WTC11 (cell line): ENCODE data around the gene LAMC3. TPM values are rescaled to one million over a fixed set of nuclear protein-coding genes. Genes with fewer than 3 reads are reported as not detected.

Experiments
- ATAC-seq: fragments of 200-7000 bp; cut with Tn5 transposase; 2 replicates; pipeline ENCODE4 v1.10.0; 2021; ENCODE audit warnings: mild to moderate bottlenecking, moderate library complexity
- CTCF ChIA-PET: fragments of 300-600 bp; sonication (Branson Sonifier 250); formaldehyde crosslinking; loops from one replicate; lab custom pipeline; 2021; ENCODE audit warnings: antibody characterized with exemption; lab: Charles Lee
- POLR2A ChIA-PET: fragments of 350-600 bp; sonication (Branson Sonifier 250); formaldehyde crosslinking; loops from one replicate; lab custom pipeline; 2021; ENCODE audit warnings: antibody characterized with exemption; lab: Charles Lee
- DNase-seq: peaks from one replicate; pipeline ENCODE4 v3.0.0; 2021; ENCODE audit warnings: low spot score
- H3K27ac Mint-ChIP-seq: 2 replicates; pipeline ENCODE4 v1.8.0; 2021; ENCODE audit warnings: mixed read lengths
- H3K27me3 Mint-ChIP-seq: 2 replicates; pipeline ENCODE4 v1.8.0; 2021; ENCODE audit warnings: low read depth, mild to moderate bottlenecking, moderate library complexity, mixed read lengths
- H3K36me3 Mint-ChIP-seq: 2 replicates; pipeline ENCODE4 v1.8.0; 2021; ENCODE audit warnings: mixed read lengths
- H3K4me1 Mint-ChIP-seq: 2 replicates; pipeline ENCODE4 v1.8.0; 2022; ENCODE audit warnings: mixed read lengths
- H3K4me3 Mint-ChIP-seq: 2 replicates; pipeline ENCODE4 v1.8.0; 2021; ENCODE audit warnings: mild to moderate bottlenecking, moderate library complexity, mixed read lengths
- H3K9me3 Mint-ChIP-seq: 2 replicates; pipeline ENCODE4 v1.8.0; 2021; ENCODE audit warnings: mixed read lengths
- ELF4 ChIP-seq: sonication (generic); formaldehyde crosslinking; IDR thresholded peaks from 2 replicates; pipeline ENCODE4 v1.8.1; 2022; ENCODE audit warnings: low read depth, mild to moderate bottlenecking, moderate library complexity, missing genetic modification reagents
- ESRRA ChIP-seq: sonication (generic); formaldehyde crosslinking; IDR thresholded peaks from 2 replicates; pipeline ENCODE4 v1.8.1; 2022; ENCODE audit warnings: mild to moderate bottlenecking, missing genetic modification reagents, borderline replicate concordance
- FOXJ3 ChIP-seq: sonication (generic); formaldehyde crosslinking; IDR thresholded peaks from 2 replicates; pipeline ENCODE4 v1.9.0; 2021; ENCODE audit warnings: missing genetic modification reagents, mild to moderate bottlenecking, borderline replicate concordance
- NR1H2 ChIP-seq: sonication (generic); formaldehyde crosslinking; IDR thresholded peaks from 2 replicates; pipeline ENCODE4 v1.9.0; 2021; ENCODE audit warnings: mild to moderate bottlenecking, moderate library complexity, missing genetic modification reagents
- OVOL2 ChIP-seq: fragments of 250-450 bp; sonication (Bioruptor Pico); IDR thresholded peaks from 2 replicates; pipeline ENCODE4 v1.9.0; 2021; ENCODE audit warnings: mild to moderate bottlenecking, borderline replicate concordance
- RORB ChIP-seq: fragments of 250-450 bp; sonication (Bioruptor Pico); IDR thresholded peaks from 2 replicates; pipeline ENCODE4 v1.9.0; 2021; ENCODE audit warnings: mild to moderate bottlenecking
- SMAD4 ChIP-seq: sonication (generic); formaldehyde crosslinking; IDR thresholded peaks from 2 replicates; pipeline ENCODE4 v1.8.0; 2022; ENCODE audit warnings: mild to moderate bottlenecking, missing genetic modification reagents
- ZNF138 ChIP-seq: sonication (generic); formaldehyde crosslinking; conservative IDR thresholded peaks from 2 replicates; pipeline ENCODE4 v1.8.1; 2022; ENCODE audit warnings: mild to moderate bottlenecking, moderate library complexity, missing genetic modification reagents
- ZNF219 ChIP-seq: sonication (generic); formaldehyde crosslinking; IDR thresholded peaks from 2 replicates; pipeline ENCODE4 v1.8.0; 2023; ENCODE audit warnings: missing genetic modification reagents, mild to moderate bottlenecking, borderline replicate concordance
- ZNF317 ChIP-seq: sonication (generic); formaldehyde crosslinking; IDR thresholded peaks from 2 replicates; pipeline ENCODE4 v1.8.1; 2023; ENCODE audit warnings: low read depth, mild to moderate bottlenecking, moderate library complexity, missing genetic modification reagents, borderline replicate concordance
- ZNF416 ChIP-seq: fragments of 250-450 bp; sonication (Bioruptor Pico); IDR thresholded peaks from 2 replicates; pipeline ENCODE4 v1.9.0; 2021; ENCODE audit warnings: mild to moderate bottlenecking, inconsistent platforms
- ZNF423 ChIP-seq: fragments of 250-450 bp; sonication (Bioruptor Pico); IDR thresholded peaks from 2 replicates; pipeline ENCODE4 v2.1.2; 2022; ENCODE audit warnings: mild to moderate bottlenecking, moderate library complexity
- total RNA-seq: library from RNA; stranded (reverse); gene quantifications from 3 replicates; pipeline ENCODE4 v1.2.3, GENCODE V29; 2021
- TF ChIP-seq, protein P1 (sequence below): sonication (generic); formaldehyde crosslinking; IDR thresholded peaks from 2 replicates; pipeline ENCODE4 v1.8.1; 2022; ENCODE audit warnings: low read depth, mild to moderate bottlenecking, moderate library complexity, missing genetic modification reagents, borderline replicate concordance
- TF ChIP-seq, protein P2 (sequence below): sonication (generic); formaldehyde crosslinking; IDR thresholded peaks from 2 replicates; pipeline ENCODE4 v1.8.1; 2023; ENCODE audit warnings: mild to moderate bottlenecking, missing genetic modification reagents, moderate library complexity
- TF ChIP-seq, protein P3 (sequence below): fragments of 250-450 bp; sonication (Bioruptor Pico); IDR thresholded peaks from 2 replicates; pipeline ENCODE4 v1.8.0; 2021; ENCODE audit warnings: mild to moderate bottlenecking
- TF ChIP-seq, protein P4 (sequence below): sonication (generic); formaldehyde crosslinking; IDR thresholded peaks from 2 replicates; pipeline ENCODE4 v1.8.1; 2022; ENCODE audit warnings: mild to moderate bottlenecking, missing genetic modification reagents, moderate library complexity, borderline replicate concordance
- TF ChIP-seq, protein P5 (sequence below): sonication (generic); formaldehyde crosslinking; conservative IDR thresholded peaks from 2 replicates; pipeline ENCODE4 v1.8.1; 2023; ENCODE audit warnings: mild to moderate bottlenecking, low read depth, missing genetic modification reagents, moderate library complexity
- TF ChIP-seq, protein P6 (sequence below): fragments of 250-450 bp; sonication (Bioruptor Pico); IDR thresholded peaks from 2 replicates; pipeline ENCODE4 v1.9.0; 2021; ENCODE audit warnings: mild to moderate bottlenecking
- TF ChIP-seq, protein P7 (sequence below): sonication (generic); formaldehyde crosslinking; IDR thresholded peaks from 2 replicates; pipeline ENCODE4 v1.8.1; 2022; ENCODE audit warnings: missing genetic modification reagents, borderline replicate concordance
- TF ChIP-seq, protein P8 (sequence below): sonication (generic); formaldehyde crosslinking; IDR thresholded peaks from 2 replicates; pipeline ENCODE4 v1.8.0; 2023; ENCODE audit warnings: missing genetic modification reagents, mild to moderate bottlenecking, borderline replicate concordance

Gene LAMC3
- total RNA-seq, 1 experiment from 2014 or later = 50.9 TPM

DNA sequence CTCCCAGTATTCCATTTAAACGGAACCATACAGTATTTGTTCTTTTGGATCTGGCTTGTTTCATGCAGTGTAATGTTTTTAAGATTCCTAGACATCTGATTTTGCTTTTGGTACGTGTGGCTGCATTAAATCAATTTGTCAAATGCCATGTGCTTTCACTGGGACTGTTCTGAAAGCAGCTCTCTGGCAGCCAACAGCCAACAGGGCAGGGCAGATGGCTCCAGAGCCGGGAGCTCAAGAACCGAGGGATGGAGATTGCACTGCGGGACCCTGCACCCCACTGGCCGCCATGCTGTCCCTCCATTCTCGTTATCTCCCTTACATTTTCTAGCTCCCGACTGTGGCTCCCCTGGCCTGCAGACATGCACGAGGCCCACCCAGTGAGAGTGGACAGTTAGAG is 54.0 kb downstream of the LAMC3 start (continued):
- TF ChIP-seq, protein P1, sequence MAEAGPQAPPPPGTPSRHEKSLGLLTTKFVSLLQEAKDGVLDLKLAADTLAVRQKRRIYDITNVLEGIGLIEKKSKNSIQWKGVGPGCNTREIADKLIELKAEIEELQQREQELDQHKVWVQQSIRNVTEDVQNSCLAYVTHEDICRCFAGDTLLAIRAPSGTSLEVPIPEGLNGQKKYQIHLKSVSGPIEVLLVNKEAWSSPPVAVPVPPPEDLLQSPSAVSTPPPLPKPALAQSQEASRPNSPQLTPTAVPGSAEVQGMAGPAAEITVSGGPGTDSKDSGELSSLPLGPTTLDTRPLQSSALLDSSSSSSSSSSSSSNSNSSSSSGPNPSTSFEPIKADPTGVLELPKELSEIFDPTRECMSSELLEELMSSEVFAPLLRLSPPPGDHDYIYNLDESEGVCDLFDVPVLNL (CRISPR knock-in tag) = no peak
- no peak for TF ChIP-seq ELF4 (CRISPR knock-in tag)
- TF ChIP-seq, protein P2, sequence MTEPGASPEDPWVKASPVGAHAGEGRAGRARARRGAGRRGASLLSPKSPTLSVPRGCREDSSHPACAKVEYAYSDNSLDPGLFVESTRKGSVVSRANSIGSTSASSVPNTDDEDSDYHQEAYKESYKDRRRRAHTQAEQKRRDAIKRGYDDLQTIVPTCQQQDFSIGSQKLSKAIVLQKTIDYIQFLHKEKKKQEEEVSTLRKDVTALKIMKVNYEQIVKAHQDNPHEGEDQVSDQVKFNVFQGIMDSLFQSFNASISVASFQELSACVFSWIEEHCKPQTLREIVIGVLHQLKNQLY = no peak
- TF ChIP-seq, protein P3, sequence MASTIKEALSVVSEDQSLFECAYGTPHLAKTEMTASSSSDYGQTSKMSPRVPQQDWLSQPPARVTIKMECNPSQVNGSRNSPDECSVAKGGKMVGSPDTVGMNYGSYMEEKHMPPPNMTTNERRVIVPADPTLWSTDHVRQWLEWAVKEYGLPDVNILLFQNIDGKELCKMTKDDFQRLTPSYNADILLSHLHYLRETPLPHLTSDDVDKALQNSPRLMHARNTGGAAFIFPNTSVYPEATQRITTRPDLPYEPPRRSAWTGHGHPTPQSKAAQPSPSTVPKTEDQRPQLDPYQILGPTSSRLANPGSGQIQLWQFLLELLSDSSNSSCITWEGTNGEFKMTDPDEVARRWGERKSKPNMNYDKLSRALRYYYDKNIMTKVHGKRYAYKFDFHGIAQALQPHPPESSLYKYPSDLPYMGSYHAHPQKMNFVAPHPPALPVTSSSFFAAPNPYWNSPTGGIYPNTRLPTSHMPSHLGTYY = no peak
- TF ChIP-seq, protein P4, sequence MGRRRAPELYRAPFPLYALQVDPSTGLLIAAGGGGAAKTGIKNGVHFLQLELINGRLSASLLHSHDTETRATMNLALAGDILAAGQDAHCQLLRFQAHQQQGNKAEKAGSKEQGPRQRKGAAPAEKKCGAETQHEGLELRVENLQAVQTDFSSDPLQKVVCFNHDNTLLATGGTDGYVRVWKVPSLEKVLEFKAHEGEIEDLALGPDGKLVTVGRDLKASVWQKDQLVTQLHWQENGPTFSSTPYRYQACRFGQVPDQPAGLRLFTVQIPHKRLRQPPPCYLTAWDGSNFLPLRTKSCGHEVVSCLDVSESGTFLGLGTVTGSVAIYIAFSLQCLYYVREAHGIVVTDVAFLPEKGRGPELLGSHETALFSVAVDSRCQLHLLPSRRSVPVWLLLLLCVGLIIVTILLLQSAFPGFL (CRISPR knock-in tag) = no peak
- TF ChIP-seq ZNF416 (CRISPR knock-in tag) = no peak

DNA sequence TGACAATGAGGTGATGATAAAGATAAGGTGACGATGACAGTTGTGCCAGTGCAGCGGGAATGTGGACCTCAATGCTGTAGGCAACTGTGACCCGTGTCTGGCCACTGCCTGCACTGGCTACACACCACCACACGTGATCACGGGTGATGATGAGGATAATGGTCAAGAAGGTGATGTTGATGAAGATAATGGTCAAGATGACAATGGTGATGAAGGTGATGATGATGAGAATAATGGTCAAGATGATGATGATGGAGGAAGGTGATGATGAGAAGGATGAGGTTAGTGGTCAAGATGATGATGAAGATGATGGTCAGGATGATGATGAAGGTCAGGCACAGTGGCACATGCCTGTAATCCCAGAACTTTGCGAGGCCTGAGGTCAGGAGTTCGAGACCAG is 56.6 kb downstream of the LAMC3 start:
- peaks cover 6% of the 10 kb centered on the region for H3K36me3 Mint-ChIP-seq
- no peak for ATAC-seq
- H3K9me3 Mint-ChIP-seq = peaks cover 3% of the 10 kb centered on the region; the same call in 1 of the 2 replicates
- TF ChIP-seq ZNF423 (no peak), ESRRA (CRISPR knock-in tag) (no peak), NR1H2 (CRISPR knock-in tag) (no peak), OVOL2 (no peak), RORB (no peak), ZNF317 (CRISPR knock-in tag) (no peak), FOXJ3 (CRISPR knock-in tag) (no peak), ZNF219 (CRISPR knock-in tag) (no peak), SMAD4 (CRISPR knock-in tag) (no peak), ZNF138 (CRISPR knock-in tag) (no peak)
- TF ChIP-seq, protein P5, sequence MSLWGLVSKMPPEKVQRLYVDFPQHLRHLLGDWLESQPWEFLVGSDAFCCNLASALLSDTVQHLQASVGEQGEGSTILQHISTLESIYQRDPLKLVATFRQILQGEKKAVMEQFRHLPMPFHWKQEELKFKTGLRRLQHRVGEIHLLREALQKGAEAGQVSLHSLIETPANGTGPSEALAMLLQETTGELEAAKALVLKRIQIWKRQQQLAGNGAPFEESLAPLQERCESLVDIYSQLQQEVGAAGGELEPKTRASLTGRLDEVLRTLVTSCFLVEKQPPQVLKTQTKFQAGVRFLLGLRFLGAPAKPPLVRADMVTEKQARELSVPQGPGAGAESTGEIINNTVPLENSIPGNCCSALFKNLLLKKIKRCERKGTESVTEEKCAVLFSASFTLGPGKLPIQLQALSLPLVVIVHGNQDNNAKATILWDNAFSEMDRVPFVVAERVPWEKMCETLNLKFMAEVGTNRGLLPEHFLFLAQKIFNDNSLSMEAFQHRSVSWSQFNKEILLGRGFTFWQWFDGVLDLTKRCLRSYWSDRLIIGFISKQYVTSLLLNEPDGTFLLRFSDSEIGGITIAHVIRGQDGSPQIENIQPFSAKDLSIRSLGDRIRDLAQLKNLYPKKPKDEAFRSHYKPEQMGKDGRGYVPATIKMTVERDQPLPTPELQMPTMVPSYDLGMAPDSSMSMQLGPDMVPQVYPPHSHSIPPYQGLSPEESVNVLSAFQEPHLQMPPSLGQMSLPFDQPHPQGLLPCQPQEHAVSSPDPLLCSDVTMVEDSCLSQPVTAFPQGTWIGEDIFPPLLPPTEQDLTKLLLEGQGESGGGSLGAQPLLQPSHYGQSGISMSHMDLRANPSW (CRISPR knock-in tag) = no peak
- TF ChIP-seq, protein P6, sequence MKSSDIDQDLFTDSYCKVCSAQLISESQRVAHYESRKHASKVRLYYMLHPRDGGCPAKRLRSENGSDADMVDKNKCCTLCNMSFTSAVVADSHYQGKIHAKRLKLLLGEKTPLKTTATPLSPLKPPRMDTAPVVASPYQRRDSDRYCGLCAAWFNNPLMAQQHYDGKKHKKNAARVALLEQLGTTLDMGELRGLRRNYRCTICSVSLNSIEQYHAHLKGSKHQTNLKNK (CRISPR knock-in tag) = no peak
- TF ChIP-seq, protein P7, sequence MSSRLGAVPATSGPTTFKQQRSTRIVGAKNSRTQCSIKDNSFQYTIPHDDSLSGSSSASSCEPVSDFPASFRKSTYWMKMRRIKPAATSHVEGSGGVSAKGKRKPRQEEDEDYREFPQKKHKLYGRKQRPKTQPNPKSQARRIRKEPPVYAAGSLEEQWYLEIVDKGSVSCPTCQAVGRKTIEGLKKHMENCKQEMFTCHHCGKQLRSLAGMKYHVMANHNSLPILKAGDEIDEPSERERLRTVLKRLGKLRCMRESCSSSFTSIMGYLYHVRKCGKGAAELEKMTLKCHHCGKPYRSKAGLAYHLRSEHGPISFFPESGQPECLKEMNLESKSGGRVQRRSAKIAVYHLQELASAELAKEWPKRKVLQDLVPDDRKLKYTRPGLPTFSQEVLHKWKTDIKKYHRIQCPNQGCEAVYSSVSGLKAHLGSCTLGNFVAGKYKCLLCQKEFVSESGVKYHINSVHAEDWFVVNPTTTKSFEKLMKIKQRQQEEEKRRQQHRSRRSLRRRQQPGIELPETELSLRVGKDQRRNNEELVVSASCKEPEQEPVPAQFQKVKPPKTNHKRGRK (CRISPR knock-in tag) = no peak
- TF ChIP-seq, protein P8, sequence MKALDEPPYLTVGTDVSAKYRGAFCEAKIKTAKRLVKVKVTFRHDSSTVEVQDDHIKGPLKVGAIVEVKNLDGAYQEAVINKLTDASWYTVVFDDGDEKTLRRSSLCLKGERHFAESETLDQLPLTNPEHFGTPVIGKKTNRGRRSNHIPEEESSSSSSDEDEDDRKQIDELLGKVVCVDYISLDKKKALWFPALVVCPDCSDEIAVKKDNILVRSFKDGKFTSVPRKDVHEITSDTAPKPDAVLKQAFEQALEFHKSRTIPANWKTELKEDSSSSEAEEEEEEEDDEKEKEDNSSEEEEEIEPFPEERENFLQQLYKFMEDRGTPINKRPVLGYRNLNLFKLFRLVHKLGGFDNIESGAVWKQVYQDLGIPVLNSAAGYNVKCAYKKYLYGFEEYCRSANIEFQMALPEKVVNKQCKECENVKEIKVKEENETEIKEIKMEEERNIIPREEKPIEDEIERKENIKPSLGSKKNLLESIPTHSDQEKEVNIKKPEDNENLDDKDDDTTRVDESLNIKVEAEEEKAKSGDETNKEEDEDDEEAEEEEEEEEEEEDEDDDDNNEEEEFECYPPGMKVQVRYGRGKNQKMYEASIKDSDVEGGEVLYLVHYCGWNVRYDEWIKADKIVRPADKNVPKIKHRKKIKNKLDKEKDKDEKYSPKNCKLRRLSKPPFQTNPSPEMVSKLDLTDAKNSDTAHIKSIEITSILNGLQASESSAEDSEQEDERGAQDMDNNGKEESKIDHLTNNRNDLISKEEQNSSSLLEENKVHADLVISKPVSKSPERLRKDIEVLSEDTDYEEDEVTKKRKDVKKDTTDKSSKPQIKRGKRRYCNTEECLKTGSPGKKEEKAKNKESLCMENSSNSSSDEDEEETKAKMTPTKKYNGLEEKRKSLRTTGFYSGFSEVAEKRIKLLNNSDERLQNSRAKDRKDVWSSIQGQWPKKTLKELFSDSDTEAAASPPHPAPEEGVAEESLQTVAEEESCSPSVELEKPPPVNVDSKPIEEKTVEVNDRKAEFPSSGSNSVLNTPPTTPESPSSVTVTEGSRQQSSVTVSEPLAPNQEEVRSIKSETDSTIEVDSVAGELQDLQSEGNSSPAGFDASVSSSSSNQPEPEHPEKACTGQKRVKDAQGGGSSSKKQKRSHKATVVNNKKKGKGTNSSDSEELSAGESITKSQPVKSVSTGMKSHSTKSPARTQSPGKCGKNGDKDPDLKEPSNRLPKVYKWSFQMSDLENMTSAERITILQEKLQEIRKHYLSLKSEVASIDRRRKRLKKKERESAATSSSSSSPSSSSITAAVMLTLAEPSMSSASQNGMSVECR (CRISPR knock-in tag) = no peak
- TF ChIP-seq, all 79 proteins: peak for 0
- Mint-ChIP-seq H3K27me3 (no peaks in the 10 kb centered on the region), H3K27ac (no peak overlapping the region), H3K4me1 (no peaks in the 10 kb centered on the region), H3K4me3 (no peak overlapping the region)
- ChIA-PET POLR2A (no interaction called here), CTCF (no interaction called here)
- DNase-seq = no peak
